Trophoblast cell (in vitro differentiated cells and primary cell): ENCODE results near the gene AGXT.

Experiments used
- DNase-seq, 2 donors: peaks; one replicate each; pipeline ENCODE4 v3.0.0-alpha.2; 2016
- H2AFZ ChIP-seq: 2 replicates; pipeline ENCODE4 v1.6.1; 2013; ENCODE audit warnings: low read length, moderate library complexity, mild to moderate bottlenecking; ENCODE audit not compliant: insufficient read depth, poor library complexity
- H2AK5ac ChIP-seq: 2 replicates; pipeline ENCODE4 v1.6.1; 2013; ENCODE audit warnings: mild to moderate bottlenecking, low read length
- H2BK120ac ChIP-seq: 2 replicates; pipeline ENCODE4 v1.6.1; 2013; ENCODE audit warnings: low read length, mild to moderate bottlenecking, moderate library complexity; ENCODE audit not compliant: insufficient read depth, poor library complexity
- H2BK12ac ChIP-seq: 2 replicates; pipeline ENCODE4 v1.6.1; 2013; ENCODE audit warnings: mild to moderate bottlenecking, low read length, moderate library complexity
- H2BK5ac ChIP-seq: 2 replicates; pipeline ENCODE4 v1.6.1; 2013; ENCODE audit warnings: low read length, low read depth, moderate library complexity, mild to moderate bottlenecking; ENCODE audit not compliant: poor library complexity
- H3K14ac ChIP-seq: 2 replicates; pipeline ENCODE4 v1.6.1; 2013; ENCODE audit warnings: mild to moderate bottlenecking, low read length
- H3K18ac ChIP-seq: 2 replicates; pipeline ENCODE4 v1.6.1; 2013; ENCODE audit warnings: mild to moderate bottlenecking, low read length
- H3K23ac ChIP-seq: 2 replicates; pipeline ENCODE4 v1.6.1; 2013; ENCODE audit warnings: low read length
- H3K27ac ChIP-seq: 2 replicates; pipeline ENCODE4 v1.5.1; 2013; ENCODE audit warnings: low read depth, mild to moderate bottlenecking, inconsistent platforms, low read length, moderate library complexity
- H3K27me3 ChIP-seq: 2 replicates; pipeline ENCODE4 v1.6.1; 2013; ENCODE audit warnings: inconsistent platforms, mild to moderate bottlenecking, low read length, moderate library complexity; ENCODE audit not compliant: insufficient read depth
- H3K36me3 ChIP-seq, 2 experiments: 1 replicate in 1 of 2; 2 replicates in 1 of 2; pipeline ENCODE4 v1.6.1; 2013; ENCODE audit warnings: low read length in 2 of 2, mild to moderate bottlenecking in 2 of 2, moderate library complexity in 1 of 2; ENCODE audit not compliant: insufficient read depth in 2 of 2, control insufficient read depth in 1 of 2
- H3K4ac ChIP-seq: 2 replicates; pipeline ENCODE4 v1.6.1; 2013; ENCODE audit warnings: low read depth, mild to moderate bottlenecking, low read length, moderate library complexity
- H3K4me1 ChIP-seq, 2 experiments: 1 replicate in 1 of 2; 2 replicates in 1 of 2; pipeline ENCODE4 v1.6.1; 2013; ENCODE audit warnings: low read length in 2 of 2, mild to moderate bottlenecking in 2 of 2, moderate library complexity in 1 of 2; ENCODE audit not compliant: insufficient read depth in 2 of 2, control insufficient read depth in 1 of 2
- H3K4me2 ChIP-seq: 2 replicates; pipeline ENCODE4 v1.6.1; 2013; ENCODE audit warnings: inconsistent platforms, mild to moderate bottlenecking, low read length, moderate library complexity
- H3K4me3 ChIP-seq: 2 replicates; pipeline ENCODE4 v1.5.1; 2013; ENCODE audit warnings: mild to moderate bottlenecking, low read depth, low read length, inconsistent platforms
- H3K79me1 ChIP-seq: one replicate; pipeline ENCODE4 v1.6.1; 2013; ENCODE audit warnings: low read length
- H3K79me2 ChIP-seq: 2 replicates; pipeline ENCODE4 v1.6.1; 2013; ENCODE audit warnings: low read length, mild to moderate bottlenecking; ENCODE audit not compliant: control insufficient read depth, insufficient read depth, poor library complexity
- H3K9ac ChIP-seq: 2 replicates; pipeline ENCODE4 v1.6.1; 2013; ENCODE audit warnings: mild to moderate bottlenecking, low read length
- H3K9me3 ChIP-seq: 2 replicates; pipeline ENCODE4 v1.6.1; 2013; ENCODE audit warnings: low read depth, mild to moderate bottlenecking, control low read depth, inconsistent platforms, low read length; ENCODE audit not compliant: insufficient read depth
- H4K12ac ChIP-seq: 2 replicates; pipeline ENCODE4 v1.6.1; 2013; ENCODE audit warnings: low read depth, mild to moderate bottlenecking, low read length, moderate library complexity
- H4K8ac ChIP-seq: 2 replicates; pipeline ENCODE4 v1.6.1; 2013; ENCODE audit warnings: low read depth, mild to moderate bottlenecking, low read length, moderate library complexity
- H4K91ac ChIP-seq: one replicate; pipeline ENCODE4 v1.6.1; 2013; ENCODE audit warnings: low read depth, mild to moderate bottlenecking, low read length, moderate library complexity
- WGBS: extraction: QIAGEN DNeasy Blood & Tissue Kit; methylation state at CpG from one replicate; pipeline ENCODE4 v1.1.7; 2013; ENCODE audit warnings: missing lambda C conversion rate; ENCODE audit not compliant: insufficient read length, insufficient coverage; ENCODE audit errors: extremely low coverage; 5-methylcytosine and 5-hydroxymethylcytosine counted together

The AGXT gene

GRCh38 chr2:240876475-240877251 is 8.0 kb downstream of the AGXT start:
- Histone ChIP-seq H3K4me2 (no peak overlapping the region), H3K9ac (no peak overlapping the region), H3K27ac (no peak overlapping the region), H4K8ac (no peak overlapping the region), H2BK5ac (no peak overlapping the region), H3K14ac (no peak overlapping the region), H3K4ac (no peak overlapping the region), H3K4me3 (no peak overlapping the region), H3K79me2 (no peaks in the 10 kb centered on the region), H2BK120ac (no peak overlapping the region), H2AK5ac (no peak overlapping the region), H3K4me1 (no peaks in the 10 kb centered on the region), H3K36me3 (no peaks in the 10 kb centered on the region), H2AFZ (no peak overlapping the region), H4K12ac (no peak overlapping the region), H3K23ac (no peak overlapping the region), H3K9me3 (peaks cover 2% of the 10 kb centered on the region), H3K27me3 (no peaks in the 10 kb centered on the region), H4K91ac (no peak overlapping the region), H3K18ac (no peak overlapping the region), H3K79me1 (no peaks in the 10 kb centered on the region), H2BK12ac (no peak overlapping the region)
- no peak for DNase-seq
- WGBS, result no CpG with 5 or more reads among the region's 18 CpGs

- no CpG with 5 or more reads among the region's 40 CpGs for WGBS
Observed at GRCh38 chr2:240877460-240878340, 9.1 kb downstream of the AGXT start.

GRCh38 chr2:240878341-240878936 is 9.8 kb downstream of the AGXT start:
- Histone ChIP-seq H2BK5ac (no peak overlapping the region), H3K14ac (no peak overlapping the region), H2BK12ac (no peak overlapping the region), H3K9ac (no peak overlapping the region), H3K4me2 (no peak overlapping the region), H3K18ac (no peak overlapping the region), H4K12ac (no peak overlapping the region), H3K4me1 (no peaks in the 10 kb centered on the region), H3K79me1 (no peaks in the 10 kb centered on the region), H2AK5ac (no peak overlapping the region), H3K4me3 (no peak overlapping the region), H2AFZ (no peak overlapping the region), H2BK120ac (no peak overlapping the region), H3K27me3 (no peaks in the 10 kb centered on the region), H3K79me2 (no peaks in the 10 kb centered on the region), H3K4ac (no peak overlapping the region), H3K9me3 (peaks cover 2% of the 10 kb centered on the region), H3K23ac (no peak overlapping the region), H4K91ac (no peak overlapping the region), H3K27ac (no peak overlapping the region), H3K36me3 (no peaks in the 10 kb centered on the region), H4K8ac (no peak overlapping the region)
- WGBS, result no CpG with 5 or more reads among the region's 18 CpGs
- no peak for DNase-seq

More at GRCh38 chr2:240877460-240878340, 9.1 kb downstream of the AGXT start:
- no peak overlapping the region for H3K4me2 ChIP-seq
- H3K27me3 ChIP-seq, result no peaks in the 10 kb centered on the region
- no peak overlapping the region for H2BK120ac ChIP-seq
- H3K4me3 ChIP-seq, result no peak overlapping the region
- no peak overlapping the region for H4K8ac ChIP-seq
- peaks cover 2% of the 10 kb centered on the region for H3K9me3 ChIP-seq
- no peaks in the 10 kb centered on the region for H3K79me1 ChIP-seq
- no peak overlapping the region for H3K23ac ChIP-seq
- H2AK5ac ChIP-seq, result no peak overlapping the region
- no peak for DNase-seq
- no peak overlapping the region for H3K14ac ChIP-seq
- no peak overlapping the region for H4K91ac ChIP-seq
- no peak overlapping the region for H3K18ac ChIP-seq
- H3K27ac ChIP-seq, result no peak overlapping the region
- H4K12ac ChIP-seq, result no peak overlapping the region
- H2AFZ ChIP-seq, result no peak overlapping the region
- no peaks in the 10 kb centered on the region for H3K36me3 ChIP-seq
- H2BK5ac ChIP-seq, result no peak overlapping the region
- no peak overlapping the region for H2BK12ac ChIP-seq
- no peak overlapping the region for H3K9ac ChIP-seq
- no peaks in the 10 kb centered on the region for H3K4me1 ChIP-seq
- H3K79me2 ChIP-seq, result no peaks in the 10 kb centered on the region
- no peak overlapping the region for H3K4ac ChIP-seq

GRCh38 chr2:240879105-240879504 is 10.5 kb downstream of the AGXT start:
- no peak overlapping the region for H2AFZ ChIP-seq
- no peak overlapping the region for H4K91ac ChIP-seq
- no peak overlapping the region for H4K12ac ChIP-seq
- DNase-seq, result no peak
- no peak overlapping the region for H3K4ac ChIP-seq
- no peaks in the 10 kb centered on the region for H3K79me2 ChIP-seq
- H3K9ac ChIP-seq, result no peak overlapping the region
- H2BK12ac ChIP-seq, result no peak overlapping the region
- no peak overlapping the region for H2AK5ac ChIP-seq
- H3K4me1 ChIP-seq, result no peaks in the 10 kb centered on the region
- H2BK120ac ChIP-seq, result no peak overlapping the region
- no peak overlapping the region for H3K27ac ChIP-seq
- no peak overlapping the region for H3K4me3 ChIP-seq
- H3K27me3 ChIP-seq, result no peaks in the 10 kb centered on the region
- peaks cover 2% of the 10 kb centered on the region for H3K9me3 ChIP-seq
- no peak overlapping the region for H4K8ac ChIP-seq
- no peaks in the 10 kb centered on the region for H3K79me1 ChIP-seq
- H3K23ac ChIP-seq, result no peak overlapping the region
- H3K14ac ChIP-seq, result no peak overlapping the region
- no peak overlapping the region for H3K18ac ChIP-seq
- WGBS, result no CpG with 5 or more reads among the region's 7 CpGs
- H3K4me2 ChIP-seq, result no peak overlapping the region
- H2BK5ac ChIP-seq, result no peak overlapping the region
- no peaks in the 10 kb centered on the region for H3K36me3 ChIP-seq
